Heart left ventricle (tissue), 16 donors: ENCODE results near the gene GADD45B. TPM values are rescaled to one million over a fixed set of nuclear protein-coding genes. Genes with fewer than 3 reads are reported as not detected.

Source experiments
- ATAC-seq, 4 donors: fragments of 200-7000 bp; cut with Tn5 transposase; one replicate each; pipeline ENCODE4 v1.9.1; 2020 to 2022; ENCODE audit warnings: moderate library complexity in 4 of 4, mild to moderate bottlenecking in 3 of 4, moderate number of reproducible peaks in 1 of 4
- DNase-seq, 5 donors: peaks; one replicate each; pipeline ENCODE4 v3.0.0-alpha.2; 2020
- H3K27ac ChIP-seq, 12 donors: fragments of 200-600 bp; sonication (generic) in 4 of 12; one replicate each; pipeline versions ENCODE4 v1.5.0 to v1.8.0; 2016 to 2022; ENCODE audit warnings: mild to moderate bottlenecking in 2 of 12
- H3K27me3 ChIP-seq, 9 donors: fragments of 200-600 bp; sonication (generic) in 2 of 9; one replicate each; pipeline versions ENCODE4 v1.5.1 to v1.8.0; 2016 to 2022; ENCODE audit warnings: mild to moderate bottlenecking in 3 of 9
- H3K36me3 ChIP-seq, 9 donors: fragments of 200-600 bp; sonication (generic) in 2 of 9; one replicate each; pipeline versions ENCODE4 v1.5.0 to v1.8.0; 2018 to 2022; ENCODE audit warnings: mild to moderate bottlenecking in 2 of 9
- H3K4me1 ChIP-seq, 12 donors: fragments of 200-600 bp; sonication (generic) in 4 of 12; one replicate each; pipeline versions ENCODE4 v1.5.0 to v1.8.0; 2016 to 2022; ENCODE audit warnings: mild to moderate bottlenecking in 3 of 12
- H3K4me3 ChIP-seq, 12 donors: fragments of 200-600 bp; sonication (generic) in 4 of 12; one replicate each; pipeline versions ENCODE4 v1.5.0 to v1.8.0; 2017 to 2022; ENCODE audit warnings: mild to moderate bottlenecking in 9 of 12, moderate library complexity in 4 of 12
- H3K9me3 ChIP-seq, 12 donors: fragments of 200-600 bp; sonication (generic) in 4 of 12; one replicate each; pipeline versions ENCODE4 v1.5.0 to v1.8.0; 2016 to 2022; ENCODE audit warnings: mild to moderate bottlenecking in 1 of 12
- CTCF ChIP-seq, 12 donors: fragments of 200-600 bp; sonication (generic) in 4 of 12; IDR thresholded peaks; one replicate each; pipeline versions ENCODE4 v1.5.0 to v1.8.0; 2018 to 2022; ENCODE audit warnings: antibody characterized with exemption in 12 of 12, mild to moderate bottlenecking in 5 of 12
- POLR2A ChIP-seq, 2 donors: fragments of 450-650 bp; IDR thresholded peaks; one replicate each; pipeline ENCODE4 v1.6.1; 2017; ENCODE audit warnings: antibody characterized with exemption in 2 of 2, mild to moderate bottlenecking in 2 of 2, moderate library complexity in 2 of 2
- WGBS, 4 donors: extraction: QIAGEN DNeasy Blood & Tissue Kit in 2 of 4; methylation state at CpG; one replicate each; pipeline versions ENCODE4 v1.1.5 to v1.1.7; 2013 to 2018; 5-methylcytosine and 5-hydroxymethylcytosine counted together
- intact Hi-C, 10 donors: fragments of 100-400 bp; cut with DNase I; formaldehyde crosslinking; loops; one replicate each; pipeline versions ENCODE4 v1.11.1 to v1.14.2; 2022
- polyA plus RNA-seq, 2 donors: library from polyadenylated mRNA; stranded (reverse); fragments of 200-250 nt; gene quantifications; one replicate each; pipeline ENCODE4 v1.2.3, GENCODE V29; 2013
- total RNA-seq, 9 donors: library from RNA; depleted of rRNA in 2 of 9; stranded (reverse); fragments of >200 nt in 2 of 9; fragmentation: NEBNext Ultra II Directional in 3 of 9; extraction: Animal tissue kit (Norgen Biotek cat#: 25700) in 3 of 9; gene quantifications; one replicate each; pipeline versions ENCODE4 v1.1.0 to v1.2.4, GENCODE V29; 2016 to 2023
- donor health status: ischemic (EF 13 %, LVEDD 7.1; RV severe dilation, severe dysfunction).
- donor health status: healthy with polysubstance abuse.
- donor health status: DM: no; HTN: yes; CAD: no.
- donor health status: DM: no; HTN: no; CAD: no.
- donor health status: ischemic (EF 25% LVEDD 6.9; RV normal size, moderate dysfunction).
- donor health status: ischemic (EF 25% LVEDD 5.7; RV mildly dilated, moderate dysfunction).
- donor health status: healthy.
- donor health status: DM: yes; HTN: yes; CAD: no.
- donor health status: ischemic (EF 35%, LVEDD 5.7; RV mildly dilated, moderate dysfunction).
- donor health status: nonischemic (EF 11% LVEDD 7.7; RV severe dilation, severe dysfunction).
- donor health status: DM: yes; HTN: yes; CAD: no.
- donor health status: PGD.
- donor health status: ischemic (EF 29% LVEDD 5.4; RV normal size, mild dysfunction).
- donor health status: nonischemic (EF 23%, LVEDD 6.1; RV moderate dilation, normal function).

Gene GADD45B
- total and polyA plus RNA-seq, 11 donors, result 20.3 to 155 (median 47.3) TPM

DNA sequence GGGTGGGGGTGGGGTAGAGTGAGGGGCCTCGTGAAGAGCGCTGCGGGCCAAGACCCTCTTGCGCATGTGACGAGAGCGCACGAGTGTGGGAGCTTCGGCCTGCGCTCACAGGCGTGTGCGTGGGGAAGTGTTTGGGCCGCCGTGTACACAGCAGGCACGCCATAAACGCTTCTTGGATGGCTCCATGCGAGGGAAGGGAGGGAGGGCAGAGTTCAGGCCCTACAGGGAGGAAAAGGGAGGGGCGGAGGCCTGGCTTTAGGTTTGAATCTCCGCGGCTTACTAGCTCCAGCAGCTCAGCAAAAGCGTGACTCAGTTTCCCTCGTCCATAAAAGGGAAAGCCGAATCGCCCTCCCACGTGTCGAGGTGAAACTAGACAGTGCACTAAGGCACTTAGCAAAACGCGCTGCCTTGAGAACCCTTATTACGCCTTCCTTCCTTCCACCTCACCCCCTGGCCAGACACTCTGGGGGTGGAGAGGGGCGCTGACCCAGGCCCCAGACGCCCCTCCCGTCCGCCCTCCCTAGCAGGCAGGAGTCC is 12.5 kb downstream of the GADD45B start:
- intact Hi-C loops, result no loop called here
- H3K4me1 ChIP-seq, result peaks cover 2 to 41% (median 17%) of the 10 kb centered on the region in 12 donors
- H3K4me3 ChIP-seq, result peak overlapping the region; percentile 27 to 65 (median 54)
- H3K27ac ChIP-seq, result peak overlapping the region in 11 of 12 donors; percentile 42 to 82 (median 66)
- peaks cover 0 to 6% (median 1%) of the 10 kb centered on the region in 12 donors for H3K9me3 ChIP-seq
- peaks cover 0 to 41% (median 0%) of the 10 kb centered on the region in 9 donors for H3K27me3 ChIP-seq
- TF ChIP-seq POLR2A (IDR thresholded peaks at IDR 0.05) (no peak), CTCF (IDR thresholded peaks at IDR 0.05) (no peak)
- peak in 3 of 4 donors; percentile 10 to 43 (median 12) for ATAC-seq
- no peaks in the 10 kb centered on the region for H3K36me3 ChIP-seq
- 18 to 30% (median 23%) methylated on average over 32 of the region's 32 CpGs for WGBS, 4 donors
- DNase-seq, result no peak

GRCh38 chr19:2488942-2489731 is 13.2 kb downstream of the GADD45B start:
- no peaks in the 10 kb centered on the region for H3K9me3 ChIP-seq
- H3K4me3 ChIP-seq, result peak overlapping the region; percentile 27 to 65 (median 54)
- peak; percentile 65 to 85 (median 74) for DNase-seq
- intact Hi-C loops, result no loop called here
- TF ChIP-seq POLR2A (IDR thresholded peaks at IDR 0.05) (peak in 1 of 2 donors; percentile 25), CTCF (IDR thresholded peaks at IDR 0.05) (peak in 4 of 12 donors; percentile 8 to 25 (median 17))
- H3K36me3 ChIP-seq, result no peaks in the 10 kb centered on the region
- peaks cover 2 to 42% (median 17%) of the 10 kb centered on the region in 12 donors for H3K4me1 ChIP-seq
- peaks cover 0 to 41% (median 0%) of the 10 kb centered on the region in 9 donors for H3K27me3 ChIP-seq
- H3K27ac ChIP-seq, result peak overlapping the region in 11 of 12 donors; percentile 42 to 82 (median 66)
- 2 to 15% (median 3%) methylated on average over 10 to 78 of the region's 78 CpGs for WGBS, 4 donors
- peak; percentile 70 to 89 (median 84) for ATAC-seq

DNA sequence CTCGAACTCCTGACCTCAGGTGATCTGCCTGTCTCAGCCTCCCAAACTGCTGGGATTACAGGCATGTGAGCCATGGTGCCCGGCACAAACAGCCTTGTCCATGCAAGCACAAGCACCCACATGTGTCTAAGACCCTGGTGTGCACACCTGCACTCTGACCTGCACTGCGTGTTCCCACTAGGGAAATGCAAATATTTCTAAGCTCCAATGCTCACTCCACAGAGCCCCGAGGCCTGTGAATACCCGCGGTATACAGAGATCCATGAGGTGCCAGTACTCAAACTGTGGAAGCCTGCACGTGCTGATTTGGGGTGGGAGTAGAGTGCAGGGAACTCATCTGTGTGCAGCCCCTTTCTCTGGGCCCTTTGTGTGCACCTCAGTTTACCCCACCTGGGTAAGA is 14.7 kb downstream of the GADD45B start:
- no peak for ATAC-seq
- no peak overlapping the region for H3K27ac ChIP-seq

More for the DNA sequence above, 14.7 kb downstream of the GADD45B start:
- Histone ChIP-seq H3K4me3 (no peak overlapping the region), H3K36me3 (no peaks in the 10 kb centered on the region), H3K9me3 (no peaks in the 10 kb centered on the region), H3K4me1 (peaks cover 2 to 56% (median 28%) of the 10 kb centered on the region in 12 donors), H3K27me3 (peaks cover 0 to 41% (median 0%) of the 10 kb centered on the region in 9 donors)
- TF ChIP-seq CTCF (IDR thresholded peaks at IDR 0.05) (no peak), POLR2A (IDR thresholded peaks at IDR 0.05) (no peak)
- intact Hi-C loops, result loop anchor here in 4 of 10 donors (5.0 kb wide), 2 partner anchors 52 to 87 kb away; no protein-coding TSS in a partner anchor
- DNase-seq, result no peak
- WGBS, 4 donors, result 79 to 83% (median 81%) methylated on average over 6 to 7 of the region's 7 CpGs
